H9 (cell line): ENCODE data around the gene ANGPT4. TPM values are rescaled to one million over a fixed set of nuclear protein-coding genes. Genes with fewer than 3 reads are reported as not detected.

Experiments used
- DNase-seq: peaks from one replicate; pipeline ENCODE4 v3.0.0-alpha.2; 2017
- H2AFZ ChIP-seq: one replicate; pipeline ENCODE4 v1.6.1; 2013; ENCODE audit warnings: mild to moderate bottlenecking, low read length, control low read depth, moderate library complexity
- H2AK5ac ChIP-seq: 2 replicates; pipeline ENCODE4 v1.6.1; 2013; ENCODE audit warnings: low read length, control low read depth, mixed read lengths; ENCODE audit not compliant: insufficient read length
- H2BK120ac ChIP-seq: one replicate; pipeline ENCODE4 v1.6.1; 2013; ENCODE audit warnings: low read depth, mild to moderate bottlenecking, low read length, control low read depth, inconsistent platforms; ENCODE audit not compliant: poor library complexity, severe bottlenecking
- H2BK12ac ChIP-seq: 2 replicates; pipeline ENCODE4 v1.6.1; 2013; ENCODE audit warnings: low read length, control low read depth, mixed read lengths, low read depth; ENCODE audit not compliant: insufficient read length
- H2BK15ac ChIP-seq: 2 replicates; pipeline ENCODE4 v1.6.1; 2013; ENCODE audit warnings: low read depth, low read length, control low read depth
- H2BK20ac ChIP-seq: one replicate; pipeline ENCODE4 v1.6.1; 2013; ENCODE audit warnings: low read depth, mild to moderate bottlenecking, low read length, control low read depth, inconsistent platforms; ENCODE audit not compliant: poor library complexity, severe bottlenecking
- H2BK5ac ChIP-seq: 2 replicates; pipeline ENCODE4 v1.6.1; 2013; ENCODE audit warnings: low read length, control low read depth, mixed read lengths; ENCODE audit not compliant: insufficient read length
- H3K14ac ChIP-seq: 2 replicates; pipeline ENCODE4 v1.6.1; 2013; ENCODE audit warnings: low read length, control low read depth; ENCODE audit not compliant: insufficient read depth
- H3K18ac ChIP-seq: 2 replicates; pipeline ENCODE4 v1.6.1; 2013; ENCODE audit warnings: low read depth, mild to moderate bottlenecking, mixed read lengths, low read length, control low read depth; ENCODE audit not compliant: insufficient read length
- H3K23ac ChIP-seq: 2 replicates; pipeline ENCODE4 v1.6.1; 2013; ENCODE audit warnings: low read length, control low read depth, mixed read lengths, low read depth; ENCODE audit not compliant: insufficient read length
- H3K23me2 ChIP-seq: 2 replicates; pipeline ENCODE4 v1.6.1; 2013; ENCODE audit warnings: low read depth, mild to moderate bottlenecking, mixed read lengths, low read length, control low read depth; ENCODE audit not compliant: insufficient read length, poor library complexity, severe bottlenecking
- H3K27ac ChIP-seq: 2 replicates; pipeline ENCODE4 v1.5.1; 2013; ENCODE audit warnings: low read length, control low read depth, mixed read lengths, low read depth; ENCODE audit not compliant: insufficient read length
- H3K27me3 ChIP-seq: 2 replicates; pipeline ENCODE4 v1.6.1; 2013; ENCODE audit warnings: low read length, control low read depth, inconsistent platforms; ENCODE audit not compliant: insufficient read depth
- H3K4ac ChIP-seq: 2 replicates; pipeline ENCODE4 v1.6.1; 2013; ENCODE audit warnings: low read depth, mild to moderate bottlenecking, control low read depth, inconsistent platforms, low read length, moderate library complexity
- H3K4me1 ChIP-seq: 2 replicates; pipeline ENCODE4 v1.6.1; 2013; ENCODE audit warnings: low read length, control low read depth, inconsistent platforms; ENCODE audit not compliant: insufficient read depth
- H3K4me2 ChIP-seq: 2 replicates; pipeline ENCODE4 v1.6.1; 2013; ENCODE audit warnings: low read length, control low read depth, mixed read lengths; ENCODE audit not compliant: insufficient read length, insufficient read depth
- H3K56ac ChIP-seq: 2 replicates; pipeline ENCODE4 v1.6.1; 2013; ENCODE audit warnings: low read depth, mild to moderate bottlenecking, mixed read lengths, low read length, control low read depth; ENCODE audit not compliant: insufficient read length
- H3K79me1 ChIP-seq: 2 replicates; pipeline ENCODE4 v1.6.1; 2013; ENCODE audit warnings: low read depth, mild to moderate bottlenecking, moderate library complexity, low read length, control low read depth, inconsistent platforms; ENCODE audit not compliant: insufficient read depth, poor library complexity, severe bottlenecking
- H3K79me2 ChIP-seq: 2 replicates; pipeline ENCODE4 v1.6.1; 2013; ENCODE audit warnings: low read length, control low read depth, inconsistent platforms; ENCODE audit not compliant: insufficient read depth
- H3K9ac ChIP-seq: 2 replicates; pipeline ENCODE4 v1.6.1; 2013; ENCODE audit warnings: low read length, control low read depth, mixed read lengths; ENCODE audit not compliant: insufficient read length; ENCODE audit errors: extremely low read depth
- H3K9me3 ChIP-seq: one replicate; pipeline ENCODE4 v1.6.1; 2013; ENCODE audit warnings: low read depth, low read length, inconsistent platforms; ENCODE audit not compliant: control insufficient read depth
- H3T11ph ChIP-seq: one replicate; pipeline ENCODE4 v1.6.1; 2013; ENCODE audit warnings: mild to moderate bottlenecking, low read length, control low read depth, inconsistent platforms
- H4K20me1 ChIP-seq: one replicate; pipeline ENCODE4 v1.6.1; 2013; ENCODE audit not compliant: control insufficient read depth, insufficient read length, insufficient read depth
- H4K5ac ChIP-seq: 2 replicates; pipeline ENCODE4 v1.6.1; 2013; ENCODE audit warnings: low read depth, mild to moderate bottlenecking, mixed read lengths, low read length, control low read depth; ENCODE audit not compliant: insufficient read length
- H4K8ac ChIP-seq: replicated peaks from 2 replicates; pipeline ENCODE4 v1.6.1; 2013; ENCODE audit warnings: low read length, control low read depth, mixed read lengths, low read depth; ENCODE audit not compliant: insufficient read length
- H4K91ac ChIP-seq: 2 replicates; pipeline ENCODE4 v1.6.1; 2013; ENCODE audit warnings: low read depth, mild to moderate bottlenecking, moderate library complexity, mixed read lengths, low read length, control low read depth; ENCODE audit not compliant: insufficient read length
- H3K27ac Mint-ChIP-seq, 3 experiments: 2 replicates in 2 of 3; 3 replicates in 1 of 3; pipeline ENCODE4 v1.8.0; 2020 to 2021; ENCODE audit warnings: mixed read lengths in 3 of 3, mild to moderate bottlenecking in 1 of 3, moderate library complexity in 1 of 3
- H3K27me3 Mint-ChIP-seq: 2 replicates; pipeline ENCODE4 v1.8.0; 2021; ENCODE audit warnings: low read depth, mild to moderate bottlenecking, moderate library complexity, mixed read lengths
- H3K36me3 Mint-ChIP-seq, 3 experiments: 2 replicates in 2 of 3; 3 replicates in 1 of 3; pipeline ENCODE4 v1.8.0; 2020 to 2021; ENCODE audit warnings: low read depth in 3 of 3, mixed read lengths in 3 of 3; ENCODE audit not compliant: insufficient read depth in 1 of 3
- H3K4me1 Mint-ChIP-seq, 2 experiments: 2 replicates each; pipeline ENCODE4 v1.8.0; 2020; ENCODE audit warnings: mixed read lengths in 2 of 2
- H3K4me3 Mint-ChIP-seq, 2 experiments: 2 replicates in 1 of 2; 3 replicates in 1 of 2; pipeline ENCODE4 v1.8.0; 2020 to 2021; ENCODE audit warnings: mild to moderate bottlenecking in 2 of 2, mixed read lengths in 2 of 2, moderate library complexity in 1 of 2
- H3K9me3 Mint-ChIP-seq, 2 experiments: 2 replicates in 1 of 2; 3 replicates in 1 of 2; pipeline ENCODE4 v1.8.0; 2020; ENCODE audit warnings: mild to moderate bottlenecking in 2 of 2, mixed read lengths in 2 of 2, moderate library complexity in 1 of 2
- WGBS: extraction: QIAGEN DNeasy Blood & Tissue Kit; methylation state at CpG from one replicate; pipeline ENCODE4 v1.1.7; 2013; ENCODE audit warnings: missing lambda C conversion rate, low lambda C conversion rate, mixed read lengths; ENCODE audit not compliant: insufficient read length; ENCODE audit errors: extremely low coverage; 5-methylcytosine and 5-hydroxymethylcytosine counted together
- total RNA-seq: library from RNA; stranded (reverse); gene quantifications from 2 replicates; pipeline ENCODE4 v1.2.1, GENCODE V29; 2021
- TF ChIP-seq, protein P1 (sequence below): fragments of 200-600 bp; sonication (generic); conservative IDR thresholded peaks from 3 replicates; pipeline ENCODE4 v1.8.0; 2021; ENCODE audit warnings: antibody characterized with exemption, mild to moderate bottlenecking

The ANGPT4 gene
- total RNA-seq, 1 experiment from 2014 or later, result 0.11 TPM

DNA sequence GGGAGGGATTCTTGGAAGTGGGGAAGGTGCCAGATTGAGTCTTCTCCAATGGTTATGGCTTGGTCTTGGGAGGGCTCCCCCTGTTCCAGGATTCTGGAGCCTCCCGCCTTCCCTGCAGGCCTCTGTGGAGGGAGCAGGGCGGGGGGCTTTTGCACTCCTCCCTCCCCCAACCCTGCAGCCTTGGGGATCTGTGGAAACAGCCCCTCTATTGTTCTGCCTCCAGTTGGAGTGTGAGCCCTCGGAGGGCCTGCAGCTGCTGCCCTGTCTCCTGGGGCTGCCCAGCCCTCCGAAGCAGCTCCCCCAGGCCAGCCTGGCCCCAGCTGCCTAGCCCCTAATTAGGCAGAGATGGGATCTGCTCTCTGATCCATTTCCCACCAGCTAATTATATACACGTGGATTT is 67.9 kb downstream of the ANGPT4 start:
- Histone ChIP-seq H3K23me2 (peaks cover 14% of the 10 kb centered on the region), H2BK120ac (no peak overlapping the region), H3K4me2 (no peak overlapping the region), H3K27ac (no peak overlapping the region), H4K8ac (no peak overlapping the region), H3K79me2 (no peaks in the 10 kb centered on the region), H3K9me3 (no peaks in the 10 kb centered on the region), H4K5ac (no peak overlapping the region), H3K18ac (no peak overlapping the region), H3K14ac (no peak overlapping the region; the same call in 1 of the 2 replicates), H2AK5ac (no peak overlapping the region), H4K20me1 (no peaks in the 10 kb centered on the region), H3K79me1 (no peaks in the 10 kb centered on the region), H3K4ac (no peak overlapping the region), H3K9ac (no peak overlapping the region), H3K23ac (no peak overlapping the region), H3K4me1 (no peaks in the 10 kb centered on the region), H2BK12ac (no peak overlapping the region), H2BK15ac (no peak overlapping the region), H3K56ac (no peak overlapping the region), H2AFZ (no peak overlapping the region), H2BK5ac (no peak overlapping the region), H4K91ac (no peak overlapping the region), H2BK20ac (no peak overlapping the region), H3T11ph (no peak overlapping the region), H3K27me3 (no peaks in the 10 kb centered on the region; the same call in 1 of the 2 replicates)
- no CpG with 5 or more reads among the region's 5 CpGs for WGBS
- no peak overlapping the region for H3K4me3 Mint-ChIP-seq
- H3K27me3 Mint-ChIP-seq, result peaks cover 10% of the 10 kb centered on the region; the same call in 1 of the 2 replicates
- TF ChIP-seq, protein P1, sequence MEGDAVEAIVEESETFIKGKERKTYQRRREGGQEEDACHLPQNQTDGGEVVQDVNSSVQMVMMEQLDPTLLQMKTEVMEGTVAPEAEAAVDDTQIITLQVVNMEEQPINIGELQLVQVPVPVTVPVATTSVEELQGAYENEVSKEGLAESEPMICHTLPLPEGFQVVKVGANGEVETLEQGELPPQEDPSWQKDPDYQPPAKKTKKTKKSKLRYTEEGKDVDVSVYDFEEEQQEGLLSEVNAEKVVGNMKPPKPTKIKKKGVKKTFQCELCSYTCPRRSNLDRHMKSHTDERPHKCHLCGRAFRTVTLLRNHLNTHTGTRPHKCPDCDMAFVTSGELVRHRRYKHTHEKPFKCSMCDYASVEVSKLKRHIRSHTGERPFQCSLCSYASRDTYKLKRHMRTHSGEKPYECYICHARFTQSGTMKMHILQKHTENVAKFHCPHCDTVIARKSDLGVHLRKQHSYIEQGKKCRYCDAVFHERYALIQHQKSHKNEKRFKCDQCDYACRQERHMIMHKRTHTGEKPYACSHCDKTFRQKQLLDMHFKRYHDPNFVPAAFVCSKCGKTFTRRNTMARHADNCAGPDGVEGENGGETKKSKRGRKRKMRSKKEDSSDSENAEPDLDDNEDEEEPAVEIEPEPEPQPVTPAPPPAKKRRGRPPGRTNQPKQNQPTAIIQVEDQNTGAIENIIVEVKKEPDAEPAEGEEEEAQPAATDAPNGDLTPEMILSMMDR, result no peak
- no peak overlapping the region for H3K27ac Mint-ChIP-seq
- H3K4me1 Mint-ChIP-seq, result peaks cover 24 to 27% of the 10 kb centered on the region in 2 experiments
- H3K9me3 Mint-ChIP-seq, result no peaks in the 10 kb centered on the region
- no peak for DNase-seq
- H3K36me3 Mint-ChIP-seq, result no peaks in the 10 kb centered on the region
